Measurements from ENCODE around the gene BLOC1S1.
"Not testable (repeated sequence)": the region's sequence is repeated elsewhere in the genome, so short reads cannot be mapped to it uniquely, and the experiment has no call there.

Gene BLOC1S1

DNA sequence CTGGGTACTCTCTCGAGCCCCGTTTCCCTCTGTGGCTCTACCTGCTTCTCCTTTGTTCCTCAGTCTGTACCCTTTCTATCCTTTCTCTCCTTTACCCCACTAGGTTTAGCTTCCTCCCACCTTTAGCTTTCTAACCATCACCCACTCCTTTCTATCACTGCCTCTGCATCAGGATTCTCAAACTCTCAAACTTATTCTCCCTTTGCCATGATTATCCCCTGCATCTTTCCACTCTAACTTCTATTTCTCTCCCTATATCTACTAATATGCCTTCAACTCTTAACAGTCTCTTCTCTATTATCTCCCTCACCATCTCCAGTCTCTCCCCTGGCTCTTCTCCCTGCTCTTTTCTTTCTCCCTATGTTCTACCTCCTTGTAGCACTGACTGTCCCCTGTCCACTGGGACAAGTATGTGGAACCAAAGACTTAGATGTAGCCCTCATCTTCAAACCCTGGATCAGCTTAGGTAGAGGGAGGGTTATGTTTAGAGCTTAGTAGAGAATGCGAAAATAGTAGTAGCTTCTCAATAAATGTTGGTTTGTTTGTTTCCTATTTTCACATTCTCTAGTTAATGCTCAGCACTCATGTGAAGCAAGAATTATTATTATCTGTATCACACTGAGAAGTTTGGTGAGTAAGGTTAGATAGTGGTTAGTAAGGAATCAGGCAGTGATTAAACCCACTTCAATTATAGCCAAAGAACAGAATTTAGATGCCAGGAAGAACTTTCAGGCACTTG, 30.5 kb downstream of the BLOC1S1 start:
- no peak for DNase-seq

DNA sequence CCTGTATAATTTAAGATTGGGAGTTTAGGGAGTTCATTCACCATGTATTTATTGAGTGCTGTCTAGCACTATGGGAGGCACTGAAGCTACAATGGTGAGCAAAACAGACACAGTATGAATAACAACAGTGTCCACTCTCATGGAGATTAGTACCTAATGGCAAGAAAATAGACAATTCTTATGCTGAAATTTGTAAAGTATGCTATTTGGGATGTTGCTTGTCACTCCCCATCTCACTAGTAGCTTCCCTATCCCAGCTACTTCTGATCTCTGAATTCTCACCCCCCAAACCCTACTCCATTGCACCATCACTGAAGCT, 31.0 kb downstream of the BLOC1S1 start:
- no peak for DNase-seq

DNA sequence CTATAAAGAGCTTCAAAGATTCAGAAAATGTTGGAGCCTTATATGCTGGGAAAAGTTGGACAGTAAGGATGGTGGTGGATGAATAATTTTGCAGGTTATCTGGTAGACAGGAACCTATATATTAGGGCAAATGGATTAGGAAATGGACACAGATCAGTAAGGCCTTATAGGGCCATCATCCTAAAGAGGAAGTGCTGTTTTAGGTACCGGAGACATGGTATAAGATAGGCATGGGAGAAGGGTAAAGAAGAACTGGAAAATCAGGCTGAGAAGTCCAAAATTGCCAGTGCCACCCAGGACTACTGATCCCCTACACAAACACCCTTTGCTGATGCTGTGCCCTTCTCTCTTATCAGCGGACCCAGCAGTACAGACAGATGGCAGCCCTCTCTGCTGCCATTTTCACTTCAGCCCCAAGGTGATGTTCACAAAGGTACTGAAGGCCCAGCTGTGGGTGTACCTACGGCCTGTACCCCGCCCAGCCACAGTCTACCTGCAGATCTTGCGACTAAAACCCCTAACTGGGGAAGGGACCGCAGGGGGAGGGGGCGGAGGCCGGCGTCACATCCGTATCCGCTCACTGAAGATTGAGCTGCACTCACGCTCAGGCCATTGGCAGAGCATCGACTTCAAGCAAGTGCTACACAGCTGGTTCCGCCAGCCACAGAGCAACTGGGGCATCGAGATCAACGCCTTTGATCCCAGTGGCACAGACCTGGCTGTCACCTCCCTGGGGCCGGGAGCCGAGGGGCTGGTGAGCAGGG, 32.6 kb downstream of the BLOC1S1 start:
- DNase-seq: no peak

DNA sequence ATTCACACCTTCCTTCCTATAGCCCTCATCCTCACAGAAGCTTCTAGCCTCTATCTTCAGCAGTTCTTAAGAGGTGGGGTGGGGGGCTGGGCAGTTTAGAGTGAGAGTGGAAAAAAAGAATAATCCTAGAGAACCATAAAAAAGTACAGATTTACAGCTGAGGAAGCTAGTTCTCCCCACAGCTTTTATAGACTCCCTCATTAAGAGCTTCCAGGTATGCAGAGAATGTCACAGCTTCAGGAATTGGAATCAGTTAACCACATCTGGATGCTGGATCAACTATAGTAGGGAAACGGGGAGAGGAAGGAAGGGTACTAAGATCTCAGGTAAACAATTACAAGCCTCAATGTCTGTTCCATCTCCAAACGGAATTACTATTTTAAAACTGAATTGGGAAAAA, 39.4 kb downstream of the BLOC1S1 start:
- no peak for DNase-seq

DNA sequence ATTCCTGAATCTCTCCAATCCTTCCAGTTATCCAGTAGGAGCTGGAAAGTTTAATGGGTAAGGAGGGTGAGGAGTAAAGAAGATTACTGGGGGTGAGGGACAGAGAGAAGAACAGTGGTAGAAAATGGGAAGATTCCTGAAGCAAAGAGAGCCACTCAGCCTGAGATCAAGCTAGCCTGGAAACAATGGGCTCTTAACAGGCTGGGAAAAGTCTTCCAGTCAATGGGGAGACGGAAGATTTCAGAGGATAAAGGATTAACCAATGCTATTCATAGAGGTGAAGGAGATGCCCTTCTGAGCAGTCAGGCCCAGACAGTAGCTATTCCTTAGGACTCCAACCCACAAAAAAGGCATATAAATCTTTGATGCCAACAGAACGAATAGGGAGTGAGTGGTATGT, 41.9 kb downstream of the BLOC1S1 start:
- no peak for DNase-seq

DNA sequence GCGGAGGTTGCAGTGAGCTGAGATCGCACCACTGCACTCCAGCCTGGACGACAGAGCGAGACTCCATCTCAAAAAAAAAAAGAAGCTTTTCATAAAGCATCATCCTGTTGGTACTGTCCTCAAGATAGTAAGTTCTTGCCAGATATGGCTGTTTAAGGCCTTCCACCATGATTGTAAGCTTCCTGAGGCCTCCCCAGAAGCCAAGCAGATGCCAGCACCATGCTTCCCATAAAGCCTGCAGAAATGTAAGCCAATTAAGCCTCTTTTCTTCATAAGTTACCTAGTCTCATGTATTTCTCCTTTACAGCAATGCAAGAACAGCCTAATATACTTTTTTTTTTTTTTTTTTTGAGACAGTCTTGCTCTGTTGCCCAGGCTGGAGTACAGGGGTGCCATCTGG, 42.7 kb downstream of the BLOC1S1 start:
- DNase-seq: not testable (repeated sequence)

DNA sequence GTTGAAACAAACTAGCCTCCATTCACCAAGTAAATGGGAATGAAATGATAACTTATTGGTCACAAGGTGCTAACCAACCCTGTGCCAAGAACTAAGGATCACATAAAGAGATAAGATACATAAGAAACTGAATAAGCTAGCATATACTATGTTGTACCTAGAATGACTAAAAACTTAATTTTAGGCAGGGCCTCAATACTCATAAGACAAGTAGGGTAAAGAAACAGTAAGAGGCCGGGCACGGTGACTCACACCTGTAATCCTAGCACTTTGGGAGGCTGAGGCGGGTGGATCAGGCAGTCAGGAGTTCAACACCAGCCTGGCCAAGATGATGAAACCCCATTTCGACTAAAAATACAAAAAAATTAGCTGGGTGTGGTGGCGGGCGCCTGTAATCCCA, 44.8 kb downstream of the BLOC1S1 start:
- DNase-seq: no peak

DNA sequence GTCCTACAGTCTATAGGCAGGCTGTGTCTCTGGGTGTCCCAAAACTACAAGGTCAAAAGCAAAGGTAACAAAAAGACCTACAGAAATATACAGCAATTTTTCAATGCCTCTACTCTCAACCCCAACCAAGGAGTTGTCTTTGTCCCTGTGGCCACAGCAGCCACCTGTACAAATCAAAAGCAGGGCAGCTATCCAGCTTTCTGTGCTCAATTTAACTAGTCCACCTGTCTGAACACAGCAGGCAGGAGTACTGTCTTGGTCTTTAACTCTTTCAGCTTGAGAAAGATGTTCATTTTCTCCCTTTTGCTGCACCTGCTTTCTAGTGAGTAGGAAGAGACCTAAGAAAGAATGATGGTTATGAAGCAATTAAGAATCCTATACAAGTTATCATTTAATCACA, 46.8 kb downstream of the BLOC1S1 start:
- DNase-seq: no peak

DNA sequence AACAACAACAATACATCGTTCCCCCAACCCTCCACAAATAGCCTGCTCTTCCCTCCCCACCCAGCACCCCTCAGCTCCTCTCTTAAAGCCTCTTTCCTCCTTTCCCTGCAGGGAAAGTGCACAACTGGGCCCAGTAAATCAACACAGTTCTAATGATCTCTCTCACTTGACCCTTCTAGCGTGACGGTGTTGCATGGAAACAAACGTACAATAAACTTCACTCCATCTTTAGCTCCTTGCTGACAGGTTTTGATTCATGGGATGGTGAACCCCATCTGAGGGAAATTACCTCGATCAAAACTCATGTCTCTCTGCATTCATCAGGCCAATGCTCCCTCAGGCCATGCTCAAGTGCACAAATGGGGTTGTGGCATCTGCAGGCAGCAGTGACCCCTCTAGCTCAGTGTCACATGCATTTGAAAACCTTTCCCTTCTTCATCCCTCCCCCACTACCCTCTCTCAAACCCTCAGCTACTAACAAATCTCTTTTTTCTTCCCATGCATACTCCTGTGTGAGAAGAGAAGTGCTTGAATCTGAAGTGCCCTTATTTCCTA, 50.0 kb downstream of the BLOC1S1 start:
- DNase-seq: no peak

DNA sequence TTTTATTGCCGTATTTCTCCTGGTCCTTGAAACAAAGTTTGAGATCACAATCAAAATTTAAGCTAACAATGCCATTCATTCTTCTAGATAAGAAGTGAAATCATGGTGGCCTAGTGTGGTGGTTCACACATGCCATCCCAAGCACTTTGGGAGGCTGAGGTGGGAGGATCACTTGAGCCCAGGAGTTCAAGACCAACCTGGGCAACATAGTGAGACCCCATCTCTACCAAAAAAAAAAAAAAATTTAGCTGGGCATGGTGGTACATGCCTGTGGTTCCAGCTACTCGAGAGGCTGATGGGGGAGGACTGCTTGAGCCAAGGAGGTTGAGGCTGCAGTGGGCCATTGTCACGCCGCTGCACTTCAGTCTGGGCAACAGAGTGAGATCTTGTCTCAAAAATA, 51.3 kb downstream of the BLOC1S1 start:
- DNase-seq: no peak

Measured in hematopoietic multipotent progenitor cell treated with erythropoietin and hydrocortisone succinate and interleukin-3 and kit ligand, for 6 days (in vitro differentiated cells).